Measurements from ENCODE around the gene XAGE1B.
A peak's percentile ranks its signal among the peaks of the same experiment; 100 is the strongest.
"Not testable (repeated sequence)": the region's sequence is repeated elsewhere in the genome, so short reads cannot be mapped to it uniquely, and the experiment has no call there.

XAGE1B gene, protein sequence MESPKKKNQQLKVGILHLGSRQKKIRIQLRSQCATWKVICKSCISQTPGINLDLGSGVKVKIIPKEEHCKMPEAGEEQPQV

DNA sequence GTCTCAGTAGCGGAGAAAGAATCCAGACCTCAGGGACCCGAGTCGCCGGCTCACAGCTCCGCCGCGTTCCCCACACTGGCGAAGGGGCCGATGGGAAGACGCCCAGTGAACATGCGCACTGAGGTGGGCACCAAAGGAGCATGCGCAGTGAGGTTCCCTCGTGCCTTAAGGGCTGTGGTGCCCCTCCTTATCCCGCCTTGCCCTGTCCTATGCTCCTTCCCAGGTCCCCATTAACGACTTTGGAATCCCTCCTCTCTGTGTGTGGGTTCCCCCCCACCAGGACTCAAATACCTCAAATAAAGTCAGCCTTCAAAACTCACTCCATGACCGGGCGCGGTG is at the start of gene XAGE1B:
Gene XAGE1B, minus strand, starts transcription at position 77 of the 339 bp plus-strand sequence. CDS start 1,536 bp downstream, outside the sequence.
- FAIRE-seq; DNase-seq (ENCODE audit: low spot score): not testable (repeated sequence)

DNA sequence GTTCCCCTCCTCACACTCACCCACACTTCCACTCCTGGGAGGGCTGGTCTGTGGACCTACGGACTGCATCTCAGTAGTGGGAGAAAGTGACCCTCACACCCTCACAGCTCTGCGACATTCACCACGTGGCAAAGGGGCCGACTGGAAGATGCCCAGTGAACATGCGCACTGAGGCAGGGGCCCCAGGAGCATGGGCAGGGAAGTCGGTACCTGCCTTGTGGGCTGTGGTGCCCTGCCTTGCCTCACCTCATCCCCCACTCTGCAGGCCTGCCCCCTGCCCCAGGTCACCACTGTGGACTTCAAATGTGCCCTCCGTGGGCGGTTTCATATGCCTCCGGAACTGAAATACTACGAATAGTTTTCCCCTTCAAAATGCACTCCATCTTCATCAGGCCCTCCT is 46.2 kb upstream of the XAGE1B start:
- FAIRE-seq = no peak
- no peak for DNase-seq (ENCODE audit: low spot score)

DNA sequence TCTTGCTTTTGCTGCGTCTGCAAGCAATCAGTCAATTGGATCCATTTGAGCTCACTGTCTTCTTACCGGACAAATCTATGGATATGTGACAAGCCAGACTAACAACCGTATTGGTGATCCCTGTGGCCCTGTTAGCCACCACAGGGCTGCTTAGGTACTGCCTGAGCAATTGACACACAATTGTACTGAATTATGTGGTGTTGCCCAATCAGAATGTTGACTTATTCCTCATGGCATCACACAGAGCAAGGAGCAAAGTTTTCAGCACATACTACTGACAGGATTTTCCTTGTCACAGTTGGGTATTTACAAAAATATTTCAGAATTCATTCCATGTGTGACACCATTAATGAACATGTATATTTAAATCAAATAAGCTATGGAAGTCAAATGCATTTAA is 41.3 kb upstream of the XAGE1B start:
- FAIRE-seq (no peak), DNase-seq (ENCODE audit: low spot score) (no peak)

DNA sequence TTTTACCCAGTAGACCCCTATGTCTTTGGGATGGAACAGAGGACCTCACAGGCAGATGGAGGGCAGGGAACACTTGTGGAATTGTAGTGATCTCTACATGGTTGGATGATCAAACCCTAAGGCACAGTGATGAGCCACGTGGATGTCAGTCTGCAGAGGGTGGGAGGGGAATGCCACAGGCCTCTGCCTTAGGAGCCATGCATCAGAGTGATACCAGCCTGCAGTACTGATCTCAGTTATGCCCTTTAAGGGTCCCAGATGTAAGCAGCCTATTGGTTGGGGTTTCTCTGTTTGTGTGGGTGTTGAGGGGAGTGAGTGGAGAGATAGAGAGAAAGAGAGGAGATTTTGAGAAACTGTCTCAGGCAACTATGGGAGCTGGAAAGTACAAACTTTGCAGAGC is 39.9 kb upstream of the XAGE1B start:
- FAIRE-seq (no peak), DNase-seq (ENCODE audit: low spot score) (no peak)

DNA sequence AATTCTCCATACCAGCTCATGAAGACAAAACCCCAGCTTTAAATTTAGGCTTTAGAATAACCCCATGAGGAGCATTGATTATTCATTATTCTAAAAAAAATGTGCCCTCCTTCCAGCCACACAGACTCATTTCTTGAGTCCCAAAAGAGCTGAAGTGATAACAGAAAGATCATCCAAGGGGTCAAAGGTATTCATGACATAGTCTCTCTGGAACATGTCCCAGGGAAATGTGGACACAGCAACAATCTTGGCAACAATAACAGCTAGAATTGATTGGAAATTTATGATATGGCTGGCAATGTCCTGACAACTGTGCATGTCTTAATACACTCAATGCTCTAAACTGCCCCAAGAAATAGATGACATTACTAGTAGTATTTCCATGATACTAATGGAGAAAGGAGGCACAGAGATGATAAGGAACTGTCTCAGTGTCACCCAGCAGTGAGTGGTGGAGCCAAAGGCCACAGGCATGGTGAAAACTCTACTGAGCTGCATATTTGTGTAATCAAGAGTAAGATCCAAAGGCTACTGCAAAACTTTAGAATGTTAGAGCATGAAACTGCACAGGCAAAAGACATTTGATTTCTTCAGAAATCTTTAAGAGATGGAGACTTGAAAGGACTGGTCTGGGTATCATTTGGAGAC is 37.3 kb upstream of the XAGE1B start:
- DNase-seq (ENCODE audit: low spot score) = no peak
- FAIRE-seq = no peak

DNA sequence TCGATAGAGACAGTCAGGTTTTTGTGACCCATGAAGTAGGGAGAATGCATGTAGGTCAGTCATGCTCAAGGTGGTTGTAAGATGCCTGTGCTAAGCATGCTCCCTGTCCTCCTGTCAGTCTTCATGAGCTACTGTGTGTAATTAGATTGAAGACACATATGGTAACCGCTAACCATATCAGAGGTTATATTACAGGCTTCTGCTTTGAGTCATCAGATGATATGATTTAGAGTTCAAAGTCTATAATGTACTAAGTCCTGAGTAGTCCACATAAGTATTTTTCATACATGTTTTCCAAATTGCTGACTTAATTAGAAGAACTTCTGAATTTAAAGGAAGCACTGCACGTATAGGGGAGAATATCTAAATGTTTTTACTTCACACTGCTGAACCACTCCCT is 31.9 kb upstream of the XAGE1B start:
- not testable (repeated sequence) for DNase-seq (ENCODE audit: low spot score)
- FAIRE-seq = peak; percentile 40

DNA sequence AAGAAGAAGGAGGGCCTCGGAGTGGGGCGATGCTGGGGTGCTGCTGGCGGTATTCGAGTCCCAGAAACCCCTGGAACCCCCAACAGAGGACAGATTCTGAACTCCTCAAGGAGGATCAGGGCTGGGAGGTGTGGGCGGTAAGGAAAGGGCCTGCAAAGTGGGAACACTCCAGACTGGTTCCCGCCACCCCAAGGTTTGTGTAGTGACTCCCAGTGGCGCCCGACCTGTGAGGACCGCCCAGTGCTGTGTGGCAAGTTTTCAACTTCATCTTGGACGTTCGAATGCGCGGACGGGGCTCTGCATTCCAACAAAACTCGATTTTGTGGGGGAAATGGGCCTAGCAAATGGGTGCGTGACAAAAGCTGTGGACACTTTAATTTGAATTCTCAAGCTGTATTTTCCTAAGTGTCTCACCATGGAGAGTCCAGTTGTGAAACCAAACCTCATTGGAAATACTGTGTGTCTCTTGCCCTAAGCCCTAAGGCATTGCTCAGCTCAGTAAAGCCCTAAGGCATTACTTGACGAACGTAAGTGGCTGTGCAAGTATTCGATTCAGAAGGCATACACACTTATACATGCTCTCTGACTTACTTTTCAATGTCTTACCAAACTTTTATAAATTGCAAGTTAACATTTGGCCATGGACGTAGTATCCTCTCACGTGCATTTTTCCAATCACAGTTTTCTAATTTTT is 27.4 kb upstream of the XAGE1B start:
- no peak for FAIRE-seq
- no peak for DNase-seq (ENCODE audit: low spot score)

DNA sequence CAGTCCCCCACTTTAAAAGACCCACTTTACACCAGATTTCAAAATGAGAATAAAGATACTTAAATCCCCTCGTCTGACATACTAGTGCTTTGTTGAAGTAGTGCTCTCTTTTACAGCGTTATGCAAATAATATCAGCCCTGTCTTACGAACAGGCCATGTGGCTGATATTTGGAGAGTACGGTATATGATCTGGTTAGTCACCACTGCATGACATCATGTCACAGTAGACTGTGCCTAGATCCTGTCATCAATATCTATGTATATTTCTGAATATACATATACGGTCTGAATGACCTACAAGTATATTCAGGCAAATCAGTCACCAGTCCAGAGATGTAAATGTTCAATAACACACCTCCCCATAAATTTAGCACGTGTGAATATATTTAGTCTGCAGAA is 25.4 kb upstream of the XAGE1B start:
- no peak for FAIRE-seq
- no peak for DNase-seq (ENCODE audit: low spot score)

DNA sequence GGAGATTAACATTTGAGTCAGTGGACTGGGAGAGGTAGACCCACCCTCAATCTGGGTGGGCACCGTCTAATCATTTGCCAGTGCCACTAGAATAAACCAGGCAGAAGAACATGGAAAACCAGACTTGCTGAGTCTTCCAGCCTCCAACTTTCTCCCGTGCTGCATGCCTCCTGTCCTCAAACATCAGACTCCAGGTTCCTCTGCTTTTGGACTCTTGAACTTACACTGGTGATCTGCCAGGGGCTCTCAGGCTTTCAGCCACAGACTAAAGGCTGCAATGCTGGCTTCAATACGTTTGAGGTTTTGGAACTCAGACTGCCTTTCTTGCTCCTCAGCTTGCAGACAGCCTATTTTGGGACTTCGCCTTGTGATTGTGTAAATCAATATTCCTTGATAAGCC is 24.2 kb upstream of the XAGE1B start:
- not testable (repeated sequence) for DNase-seq (ENCODE audit: low spot score); FAIRE-seq

DNA sequence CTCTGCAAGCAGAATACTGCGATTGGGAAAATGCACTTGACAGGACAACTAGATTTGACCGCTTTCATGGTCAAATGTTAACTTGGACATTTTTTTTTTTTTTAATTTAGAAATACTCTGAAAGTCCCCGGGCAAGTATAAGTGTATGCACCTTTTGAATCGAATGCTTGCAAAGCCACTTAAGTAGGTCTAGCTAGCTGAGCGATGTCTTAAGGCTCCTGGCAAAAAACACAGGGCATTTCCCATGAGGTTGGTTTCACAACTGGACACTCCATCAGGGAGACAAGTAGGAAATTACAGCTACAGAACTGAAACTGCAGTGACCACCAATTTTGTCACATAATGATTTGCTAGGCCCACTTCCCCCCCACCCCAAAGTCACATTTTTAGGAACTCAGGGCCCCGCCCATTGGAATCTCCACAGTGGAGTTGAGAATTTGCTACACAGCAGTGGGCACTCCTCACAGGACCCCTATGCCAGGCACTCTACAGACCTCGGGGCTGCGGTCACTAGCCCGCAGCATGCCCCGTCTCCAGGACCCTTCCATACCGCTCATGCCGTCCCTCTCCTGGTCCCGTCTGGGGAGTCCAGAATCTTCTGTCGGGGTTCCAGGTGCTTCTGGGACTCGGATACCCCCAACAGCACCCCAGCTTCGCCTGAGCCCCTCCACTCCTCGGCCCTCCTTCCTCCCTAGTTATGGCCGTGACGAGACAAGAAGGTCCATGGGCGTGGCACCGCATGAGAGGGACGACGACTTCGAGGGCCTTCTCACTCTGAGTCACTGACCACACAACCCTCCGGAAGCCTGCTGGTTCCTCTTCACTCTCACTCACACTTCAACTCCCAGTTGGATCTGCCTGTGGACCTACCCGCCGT is 515 bp downstream of the XAGE1B start:
- DNase-seq (ENCODE audit: low spot score); FAIRE-seq: not testable (repeated sequence)

DNA sequence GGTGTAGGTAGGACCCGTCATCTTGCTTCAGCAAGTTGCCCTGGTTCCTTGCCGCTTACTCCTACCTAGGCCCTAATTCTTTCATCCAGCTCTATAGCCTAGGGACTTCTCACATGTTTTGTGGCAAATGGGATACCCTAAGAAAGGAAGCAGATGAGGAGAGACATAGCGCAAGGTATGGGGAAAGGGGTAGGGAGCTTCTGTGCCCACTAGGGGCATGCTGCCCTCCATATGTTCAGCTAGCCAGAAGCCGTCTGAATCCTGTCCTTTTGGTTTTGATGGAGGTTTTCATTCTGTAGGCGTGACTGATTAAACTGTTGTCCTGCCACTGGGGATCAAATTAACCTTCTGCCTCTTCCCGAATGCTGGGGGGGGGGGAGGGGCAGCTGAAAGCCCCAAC is 5.7 kb downstream of the XAGE1B start:
- DNase-seq (ENCODE audit: low spot score); FAIRE-seq: not testable (repeated sequence)

DNA sequence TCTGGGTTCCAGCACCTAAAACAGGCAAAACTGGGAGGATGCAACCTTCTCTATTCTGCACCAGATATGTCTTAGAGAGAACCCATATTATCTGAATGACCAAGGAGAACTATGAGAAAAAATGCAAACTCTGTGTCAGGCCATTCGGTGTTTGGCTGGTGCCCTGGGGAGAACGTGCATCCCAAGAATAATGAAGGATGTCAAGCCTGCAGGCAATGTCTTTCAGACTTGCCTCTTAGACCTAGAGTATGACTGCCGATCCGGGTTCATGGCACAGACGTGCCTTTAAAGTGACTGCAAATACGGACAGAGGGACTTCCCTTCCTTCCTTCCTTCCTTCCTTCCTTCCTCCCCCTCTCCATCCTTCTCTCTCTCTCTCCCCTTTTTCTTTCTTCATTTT is 6.9 kb downstream of the XAGE1B start:
- DNase-seq (ENCODE audit: low spot score) (no peak), FAIRE-seq (no peak)

DNA sequence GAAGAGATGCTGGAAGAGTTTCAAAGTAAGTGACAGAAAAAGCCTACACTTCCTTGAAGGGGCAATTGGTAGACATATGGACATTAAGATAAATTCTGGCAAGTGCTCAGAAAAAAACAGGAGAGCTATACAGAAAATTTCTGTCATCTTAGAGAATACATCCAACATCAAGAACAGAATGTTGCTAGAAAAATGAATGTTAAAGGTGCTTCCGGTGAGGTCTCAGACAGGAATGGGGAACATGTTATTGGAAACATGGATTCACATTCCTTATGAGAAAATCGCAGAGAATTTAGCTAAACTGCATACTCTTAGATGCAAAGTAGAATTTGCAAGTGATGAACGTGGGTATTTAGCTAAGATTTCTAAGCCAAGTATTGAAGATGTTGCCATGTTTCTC is 9.5 kb downstream of the XAGE1B start:
- FAIRE-seq = no peak

DNA sequence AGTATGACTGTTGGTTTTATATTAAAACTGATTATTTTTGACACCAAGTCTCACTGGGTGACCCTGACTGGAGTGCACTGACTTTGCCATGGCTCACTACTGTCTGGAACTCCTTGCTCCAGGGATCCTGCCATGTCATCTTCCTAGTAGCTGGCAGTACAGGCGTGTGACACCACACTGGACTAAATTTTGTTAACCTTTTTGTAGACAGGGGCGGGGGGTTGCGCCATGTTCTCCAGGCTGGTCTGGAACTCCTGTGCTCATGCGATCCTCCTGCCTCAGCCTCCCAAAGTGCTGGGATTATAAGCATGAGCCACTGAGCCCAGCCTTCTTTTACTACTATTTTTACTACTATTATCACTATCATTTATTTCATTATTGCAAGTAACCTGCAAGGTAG is 12.3 kb downstream of the XAGE1B start:
- FAIRE-seq = no peak
- no peak for DNase-seq (ENCODE audit: low spot score)

More for the DNA sequence above, 9.5 kb downstream of the XAGE1B start:
- DNase-seq (ENCODE audit: low spot score) = no peak

DNA sequence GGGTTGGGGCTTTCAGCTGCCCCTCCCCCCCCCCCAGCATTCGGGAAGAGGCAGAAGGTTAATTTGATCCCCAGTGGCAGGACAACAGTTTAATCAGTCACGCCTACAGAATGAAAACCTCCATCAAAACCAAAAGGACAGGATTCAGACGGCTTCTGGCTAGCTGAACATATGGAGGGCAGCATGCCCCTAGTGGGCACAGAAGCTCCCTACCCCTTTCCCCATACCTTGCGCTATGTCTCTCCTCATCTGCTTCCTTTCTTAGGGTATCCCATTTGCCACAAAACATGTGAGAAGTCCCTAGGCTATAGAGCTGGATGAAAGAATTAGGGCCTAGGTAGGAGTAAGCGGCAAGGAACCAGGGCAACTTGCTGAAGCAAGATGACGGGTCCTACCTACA is 15.5 kb downstream of the XAGE1B start:
- DNase-seq (ENCODE audit: low spot score); FAIRE-seq: not testable (repeated sequence)

DNA sequence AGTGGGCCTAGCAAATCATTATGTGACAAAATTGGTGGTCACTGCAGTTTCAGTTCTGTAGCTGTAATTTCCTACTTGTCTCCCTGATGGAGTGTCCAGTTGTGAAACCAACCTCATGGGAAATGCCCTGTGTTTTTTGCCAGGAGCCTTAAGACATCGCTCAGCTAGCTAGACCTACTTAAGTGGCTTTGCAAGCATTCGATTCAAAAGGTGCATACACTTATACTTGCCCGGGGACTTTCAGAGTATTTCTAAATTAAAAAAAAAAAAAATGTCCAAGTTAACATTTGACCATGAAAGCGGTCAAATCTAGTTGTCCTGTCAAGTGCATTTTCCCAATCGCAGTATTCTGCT is 20.5 kb downstream of the XAGE1B start:
- not testable (repeated sequence) for DNase-seq (ENCODE audit: low spot score); FAIRE-seq

DNA sequence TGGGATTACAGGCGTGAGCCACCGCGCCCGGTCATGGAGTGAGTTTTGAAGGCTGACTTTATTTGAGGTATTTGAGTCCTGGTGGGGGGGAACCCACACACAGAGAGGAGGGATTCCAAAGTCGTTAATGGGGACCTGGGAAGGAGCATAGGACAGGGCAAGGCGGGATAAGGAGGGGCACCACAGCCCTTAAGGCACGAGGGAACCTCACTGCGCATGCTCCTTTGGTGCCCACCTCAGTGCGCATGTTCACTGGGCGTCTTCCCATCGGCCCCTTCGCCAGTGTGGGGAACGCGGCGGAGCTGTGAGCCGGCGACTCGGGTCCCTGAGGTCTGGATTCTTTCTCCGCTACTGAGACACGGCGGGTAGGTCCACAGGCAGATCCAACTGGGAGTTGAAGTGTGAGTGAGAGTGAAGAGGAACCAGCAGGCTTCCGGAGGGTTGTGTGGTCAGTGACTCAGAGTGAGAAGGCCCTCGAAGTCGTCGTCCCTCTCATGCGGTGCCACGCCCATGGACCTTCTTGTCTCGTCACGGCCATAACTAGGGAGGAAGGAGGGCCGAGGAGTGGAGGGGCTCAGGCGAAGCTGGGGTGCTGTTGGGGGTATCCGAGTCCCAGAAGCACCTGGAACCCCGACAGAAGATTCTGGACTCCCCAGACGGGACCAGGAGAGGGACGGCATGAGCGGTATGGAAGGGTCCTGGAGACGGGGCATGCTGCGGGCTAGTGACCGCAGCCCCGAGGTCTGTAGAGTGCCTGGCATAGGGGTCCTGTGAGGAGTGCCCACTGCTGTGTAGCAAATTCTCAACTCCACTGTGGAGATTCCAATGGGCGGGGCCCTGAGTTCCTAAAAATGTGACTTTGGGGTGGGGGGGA is 21.1 kb downstream of the XAGE1B start, which contains the start of gene XAGE1A:
Gene XAGE1A, plus strand, starts transcription at position 264 of the 874 bp plus-strand sequence. CDS start 1,554 bp downstream, outside the sequence.
- FAIRE-seq = not testable (repeated sequence)

DNA sequence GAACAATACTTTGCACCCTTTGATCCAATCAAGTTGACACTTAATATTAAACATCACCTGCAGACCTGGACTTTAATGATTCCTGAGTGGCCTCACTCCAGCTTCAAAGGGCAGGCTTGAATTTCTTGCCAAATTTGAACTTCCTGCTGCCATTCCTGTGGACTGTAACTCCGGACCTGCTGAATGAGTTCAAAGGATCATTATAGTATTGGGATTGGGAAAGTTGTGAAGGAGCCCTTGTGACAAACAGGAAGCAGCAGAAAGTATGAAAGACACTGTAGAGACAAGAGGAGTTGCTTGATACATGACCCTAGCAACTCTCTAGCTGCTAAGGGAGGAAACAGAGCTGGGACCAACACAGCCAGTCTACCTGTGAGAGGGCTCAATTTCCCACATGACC is 45.6 kb downstream of the XAGE1B start:
- FAIRE-seq; DNase-seq (ENCODE audit: low spot score): not testable (repeated sequence)

More for the DNA sequence above, 21.1 kb downstream of the XAGE1B start, which contains the start of gene XAGE1A:
- DNase-seq (ENCODE audit: low spot score) = not testable (repeated sequence)
